Muscle of leg (tissue), 11 donors: ENCODE data around the gene GPC2. TPM values are rescaled to one million over a fixed set of nuclear protein-coding genes. Genes with fewer than 3 reads are reported as not detected.
"Not testable (repeated sequence)": the region's sequence is repeated elsewhere in the genome, so short reads cannot be mapped to it uniquely, and the experiment has no call there.

Source experiments
- DNase-seq: peaks from one replicate; pipeline ENCODE4 v3.0.0; 2013
- H3K27ac ChIP-seq: one replicate; pipeline ENCODE4 v1.5.1; 2013; ENCODE audit warnings: mild to moderate bottlenecking, low read length, control low read depth
- H3K27me3 ChIP-seq: one replicate; pipeline ENCODE4 v1.6.1; 2013; ENCODE audit warnings: low read length; ENCODE audit not compliant: control insufficient read depth, insufficient read depth
- H3K36me3 ChIP-seq: one replicate; pipeline ENCODE4 v1.6.1; 2013; ENCODE audit warnings: low read length; ENCODE audit not compliant: control insufficient read depth, insufficient read depth
- H3K4me1 ChIP-seq: one replicate; pipeline ENCODE4 v1.6.1; 2013; ENCODE audit warnings: low read length; ENCODE audit not compliant: control insufficient read depth, insufficient read depth
- H3K4me3 ChIP-seq: one replicate; pipeline ENCODE4 v1.5.1; 2013; ENCODE audit warnings: low read length, control low read depth
- H3K9me3 ChIP-seq: replicated peaks from 2 replicates; pipeline ENCODE4 v1.6.1; 2013; ENCODE audit warnings: low read depth, low read length; ENCODE audit not compliant: control insufficient read depth
- WGBS: methylation state at CpG from one replicate; pipeline ENCODE4 v1.1.5; 2013; ENCODE audit warnings: missing lambda C conversion rate; ENCODE audit not compliant: insufficient coverage; 5-methylcytosine and 5-hydroxymethylcytosine counted together
- polyA plus RNA-seq, 8 donors: library from polyadenylated mRNA; unstranded; fragments of 120-200 nt; gene quantifications; one replicate each; pipeline versions ENCODE4 v1.2.1 to v1.2.3, GENCODE V29; 2013; ENCODE audit warnings: inconsistent platforms in 1 of 8, low replicate concordance in 1 of 8; ENCODE audit not compliant: insufficient read length in 8 of 8, insufficient read depth in 1 of 8
- total RNA-seq: library from RNA; stranded (reverse); fragments of 120-200 nt; gene quantifications from one replicate; pipeline ENCODE4 v1.2.4, GENCODE V29; 2013

The GPC2 gene
- total and polyA plus RNA-seq, 9 donors: 3.9 to 11.2 (median 8.0) TPM

GRCh38 chr7:100132126-100132525, 45.1 kb downstream of the GPC2 start:
- no peak for DNase-seq
- peaks cover 14% of the 10 kb centered on the region for H3K4me1 ChIP-seq
- peaks cover 2% of the 10 kb centered on the region for H3K27me3 ChIP-seq
- no peaks in the 10 kb centered on the region for H3K9me3 ChIP-seq
- no peak overlapping the region for H3K4me3 ChIP-seq
- no peaks in the 10 kb centered on the region for H3K36me3 ChIP-seq
- H3K27ac ChIP-seq: no peak overlapping the region
- WGBS: 100% methylated on average over 1 of the region's 7 CpGs

- peaks cover 18% of the 10 kb centered on the region for H3K4me1 ChIP-seq
- H3K27ac ChIP-seq: no peak overlapping the region
- peak; percentile 76 for DNase-seq
- H3K4me3 ChIP-seq: no peak overlapping the region
- no peaks in the 10 kb centered on the region for H3K9me3 ChIP-seq
- H3K27me3 ChIP-seq: peaks cover 2% of the 10 kb centered on the region
- WGBS: 11% methylated on average over 24 of the region's 24 CpGs
- no peaks in the 10 kb centered on the region for H3K36me3 ChIP-seq
Observed at GRCh38 chr7:100130608-100131453, 46.4 kb downstream of the GPC2 start.

GRCh38 chr7:100130220-100130607, 47.0 kb downstream of the GPC2 start:
- H3K4me1 ChIP-seq: peaks cover 18% of the 10 kb centered on the region
- not testable (repeated sequence) for H3K4me3 ChIP-seq, DNase-seq, H3K27me3 ChIP-seq, H3K9me3 ChIP-seq, H3K27ac ChIP-seq, H3K36me3 ChIP-seq
- WGBS: no CpG with 5 or more reads among the region's 1 CpG

- WGBS: 50% methylated on average over 1 of the region's 1 CpG
- H3K9me3 ChIP-seq: no peaks in the 10 kb centered on the region
- DNase-seq: no peak
- H3K27me3 ChIP-seq: peaks cover 2% of the 10 kb centered on the region
- peak overlapping the region; percentile 67 for H3K27ac ChIP-seq
- peaks cover 13% of the 10 kb centered on the region for H3K36me3 ChIP-seq
- H3K4me3 ChIP-seq: no peak overlapping the region
- H3K4me1 ChIP-seq: peaks cover 18% of the 10 kb centered on the region
Observed at GRCh38 chr7:100128637-100128963, 48.6 kb downstream of the GPC2 start.

GRCh38 chr7:100127866-100128636, 49.1 kb downstream of the GPC2 start:
- H3K27ac ChIP-seq: peak overlapping the region; percentile 67
- no peaks in the 10 kb centered on the region for H3K9me3 ChIP-seq
- H3K27me3 ChIP-seq: peaks cover 2% of the 10 kb centered on the region
- H3K36me3 ChIP-seq: peaks cover 13% of the 10 kb centered on the region
- peak overlapping the region; percentile 55 for H3K4me3 ChIP-seq
- 0% methylated on average over 34 of the region's 37 CpGs for WGBS
- H3K4me1 ChIP-seq: peaks cover 18% of the 10 kb centered on the region
- peak; percentile 49 for DNase-seq

GRCh38 chr7:100126931-100127865, 50.0 kb downstream of the GPC2 start, which contains the start of gene MBLAC1:
MBLAC1 (plus strand) TSS chr7:100126967; CDS start chr7:100127396, 429 bp downstream.
- DNase-seq: peak; percentile 97
- Histone ChIP-seq H3K4me1 (peaks cover 18% of the 10 kb centered on the region), H3K36me3 (peaks cover 19% of the 10 kb centered on the region), H3K27ac (peak within 1 kb of the TSS; percentile 93), H3K9me3 (no peaks in the 10 kb centered on the region), H3K27me3 (peaks cover 2% of the 10 kb centered on the region), H3K4me3 (peak within 1 kb of the TSS; percentile 55)
- 1% methylated on average over 79 of the region's 85 CpGs for WGBS

- peaks cover 18% of the 10 kb centered on the region for H3K4me1 ChIP-seq
- WGBS: 8% methylated on average over 29 of the region's 29 CpGs
- peak overlapping the region; percentile 93 for H3K27ac ChIP-seq
- DNase-seq: no peak
- peaks cover 22% of the 10 kb centered on the region for H3K36me3 ChIP-seq
- H3K4me3 ChIP-seq: peak overlapping the region; percentile 55
- H3K9me3 ChIP-seq: no peaks in the 10 kb centered on the region
- H3K27me3 ChIP-seq: no peaks in the 10 kb centered on the region
Observed at GRCh38 chr7:100126239-100126930, 50.8 kb downstream of the GPC2 start.

GRCh38 chr7:100124301-100125230, 52.6 kb downstream of the GPC2 start:
- Histone ChIP-seq H3K27ac (no peak overlapping the region), H3K36me3 (peaks cover 22% of the 10 kb centered on the region), H3K4me3 (no peak overlapping the region), H3K4me1 (peaks cover 23% of the 10 kb centered on the region), H3K27me3 (no peaks in the 10 kb centered on the region), H3K9me3 (no peaks in the 10 kb centered on the region)
- WGBS: 80% methylated on average over 2 of the region's 4 CpGs
- no peak for DNase-seq
